Non-pigmented ciliary epithelial cell (primary cell): ENCODE measurements around the gene WIPF2.

Experiments used
- DNase-seq: peaks from one replicate; pipeline ENCODE4 v3.0.0-alpha.2; 2010; ENCODE audit warnings: low read depth

The WIPF2 gene

DNA sequence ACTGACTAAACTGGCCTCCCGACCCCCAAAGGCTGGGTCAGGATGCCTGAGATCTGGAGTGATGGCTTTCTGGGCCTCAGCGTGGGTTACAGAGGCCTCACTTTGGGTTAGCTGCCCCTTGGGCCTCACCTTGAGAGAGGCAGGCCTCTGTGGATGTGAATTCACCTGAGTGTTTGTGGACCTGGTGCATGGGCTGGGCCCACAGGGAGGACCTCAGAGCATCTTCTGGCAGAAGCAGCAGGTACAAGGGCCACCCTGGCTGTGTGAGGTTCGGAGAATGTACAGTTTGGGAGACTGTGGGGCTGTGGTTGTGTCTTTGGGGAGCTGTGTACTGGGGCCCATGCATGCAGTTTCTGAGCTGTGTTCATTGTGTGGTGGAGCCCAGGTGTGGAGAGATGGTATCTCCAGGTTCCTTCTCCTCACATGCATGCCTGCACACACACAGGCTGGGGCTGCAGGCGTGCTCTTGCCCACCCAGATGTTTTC, 108.2 kb downstream of the WIPF2 start:
- no peak for DNase-seq

DNA sequence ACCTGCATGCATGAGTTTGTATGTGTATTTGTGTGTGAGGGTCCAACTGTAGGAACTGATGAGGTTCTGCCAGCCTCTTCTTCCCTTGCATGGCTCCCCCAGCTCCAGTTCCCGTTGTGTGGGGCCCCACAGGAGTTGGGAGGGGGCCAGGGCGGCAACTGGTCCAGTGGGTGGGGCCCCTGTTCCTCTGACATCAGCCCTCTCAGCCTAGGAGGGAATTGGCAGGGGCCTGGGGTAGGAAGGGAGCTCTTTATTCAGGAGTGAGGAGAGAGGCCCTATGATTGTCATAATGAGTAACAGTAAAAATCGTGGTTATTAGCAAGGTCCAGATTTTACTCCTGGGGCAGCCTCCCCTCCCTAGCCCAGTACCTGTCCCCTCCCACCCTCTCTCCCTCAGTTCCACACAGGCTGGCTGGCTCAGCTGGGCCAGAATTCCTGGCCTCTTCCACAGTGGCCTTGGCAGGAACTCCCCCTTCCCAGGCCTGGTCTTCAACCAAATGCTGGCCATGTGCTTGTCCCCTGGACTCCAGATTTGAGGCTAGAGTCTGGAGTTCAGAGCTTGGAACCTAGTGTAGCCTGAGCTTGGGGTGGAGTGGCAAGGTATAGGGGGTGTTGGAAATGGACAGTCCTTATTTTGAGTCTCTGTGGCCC, 108.8 kb downstream of the WIPF2 start:
- no peak for DNase-seq

DNA sequence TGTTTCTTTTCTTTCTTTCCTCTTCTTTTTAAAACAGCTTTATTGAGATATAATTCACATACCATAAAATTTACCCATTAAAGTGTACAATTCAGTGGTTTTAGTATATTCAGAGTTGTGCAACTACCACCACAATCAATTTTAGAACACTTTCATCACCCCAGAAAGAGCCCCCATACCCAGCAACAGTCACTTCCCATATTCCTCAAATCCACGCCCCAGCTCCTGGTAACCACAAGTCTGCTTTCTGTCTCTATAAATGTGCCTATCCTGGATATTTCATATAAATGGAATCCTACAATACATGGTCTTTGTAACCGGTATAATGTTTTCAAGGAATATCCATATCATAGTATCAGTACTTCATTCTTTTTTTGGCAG, 109.3 kb downstream of the WIPF2 start:
- DNase-seq = no peak

DNA sequence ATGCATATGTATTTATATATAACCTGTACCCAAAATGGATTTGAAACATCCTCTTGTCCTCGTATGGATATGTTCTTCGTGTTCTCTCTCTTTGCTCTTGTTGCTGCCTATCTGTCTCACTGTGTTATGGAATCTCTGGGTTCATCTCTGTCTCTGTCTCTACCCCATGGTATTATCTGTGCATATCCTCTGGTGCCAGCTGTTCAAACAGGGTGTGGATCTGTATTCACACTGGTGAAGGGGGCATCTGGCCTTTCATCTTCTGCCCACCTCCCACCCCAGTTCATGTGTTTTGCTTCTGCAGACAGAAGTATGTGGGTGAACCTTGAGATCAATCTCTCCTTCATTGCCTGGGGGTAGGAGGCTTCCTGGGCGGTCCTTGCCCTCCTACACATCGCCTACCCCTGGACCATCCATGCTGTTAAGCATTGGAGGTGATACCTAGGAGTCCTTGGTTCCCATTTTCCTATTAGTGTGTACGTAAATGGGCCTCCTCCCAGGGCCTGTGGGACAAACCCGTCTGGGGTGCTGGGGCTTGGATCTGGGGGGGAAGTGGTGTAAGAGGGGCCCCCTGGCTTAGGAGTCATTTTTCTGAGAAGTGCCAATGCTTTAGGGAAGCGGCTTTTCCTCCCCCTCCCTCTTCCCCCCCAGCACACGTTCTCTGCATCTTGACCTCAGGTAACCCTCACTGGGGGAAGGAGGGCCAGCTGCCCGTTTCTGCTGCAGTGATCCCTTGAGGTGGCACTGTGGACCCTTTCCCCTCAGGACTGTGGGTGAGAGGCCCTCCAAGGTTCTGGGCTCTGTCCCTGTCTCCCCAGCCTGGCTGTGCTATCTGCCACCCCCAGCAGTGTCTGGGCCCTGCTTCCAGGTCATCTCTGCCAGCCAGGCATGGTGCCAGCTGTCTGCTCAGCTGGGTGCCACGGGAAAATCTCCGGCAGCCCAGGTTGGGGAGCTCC, 111.0 kb downstream of the WIPF2 start:
- no peak for DNase-seq

DNA sequence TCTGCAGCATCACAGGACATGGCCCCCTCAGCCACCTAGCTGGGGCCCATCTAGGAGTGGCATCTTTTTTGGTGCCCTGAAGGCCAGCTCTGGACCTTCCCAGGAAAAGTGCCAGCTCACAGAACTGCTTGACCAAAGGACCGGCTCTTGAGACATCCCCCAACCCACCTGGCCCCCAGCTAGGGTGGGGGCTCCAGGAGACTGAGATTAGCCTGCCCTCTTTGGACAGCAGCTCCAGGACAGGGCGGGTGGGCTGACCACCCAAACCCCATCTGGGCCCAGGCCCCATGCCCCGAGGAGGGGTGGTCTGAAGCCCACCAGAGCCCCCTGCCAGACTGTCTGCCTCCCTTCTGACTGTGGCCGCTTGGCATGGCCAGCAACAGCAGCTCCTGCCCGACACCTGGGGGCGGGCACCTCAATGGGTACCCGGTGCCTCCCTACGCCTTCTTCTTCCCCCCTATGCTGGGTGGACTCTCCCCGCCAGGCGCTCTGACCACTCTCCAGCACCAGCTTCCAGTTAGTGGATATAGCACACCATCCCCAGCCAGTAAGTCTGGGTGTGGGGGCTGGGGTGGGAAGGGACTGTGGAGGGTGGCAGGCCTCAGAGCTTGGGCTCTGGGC, 111.9 kb downstream of the WIPF2 start:
- DNase-seq = no peak

DNA sequence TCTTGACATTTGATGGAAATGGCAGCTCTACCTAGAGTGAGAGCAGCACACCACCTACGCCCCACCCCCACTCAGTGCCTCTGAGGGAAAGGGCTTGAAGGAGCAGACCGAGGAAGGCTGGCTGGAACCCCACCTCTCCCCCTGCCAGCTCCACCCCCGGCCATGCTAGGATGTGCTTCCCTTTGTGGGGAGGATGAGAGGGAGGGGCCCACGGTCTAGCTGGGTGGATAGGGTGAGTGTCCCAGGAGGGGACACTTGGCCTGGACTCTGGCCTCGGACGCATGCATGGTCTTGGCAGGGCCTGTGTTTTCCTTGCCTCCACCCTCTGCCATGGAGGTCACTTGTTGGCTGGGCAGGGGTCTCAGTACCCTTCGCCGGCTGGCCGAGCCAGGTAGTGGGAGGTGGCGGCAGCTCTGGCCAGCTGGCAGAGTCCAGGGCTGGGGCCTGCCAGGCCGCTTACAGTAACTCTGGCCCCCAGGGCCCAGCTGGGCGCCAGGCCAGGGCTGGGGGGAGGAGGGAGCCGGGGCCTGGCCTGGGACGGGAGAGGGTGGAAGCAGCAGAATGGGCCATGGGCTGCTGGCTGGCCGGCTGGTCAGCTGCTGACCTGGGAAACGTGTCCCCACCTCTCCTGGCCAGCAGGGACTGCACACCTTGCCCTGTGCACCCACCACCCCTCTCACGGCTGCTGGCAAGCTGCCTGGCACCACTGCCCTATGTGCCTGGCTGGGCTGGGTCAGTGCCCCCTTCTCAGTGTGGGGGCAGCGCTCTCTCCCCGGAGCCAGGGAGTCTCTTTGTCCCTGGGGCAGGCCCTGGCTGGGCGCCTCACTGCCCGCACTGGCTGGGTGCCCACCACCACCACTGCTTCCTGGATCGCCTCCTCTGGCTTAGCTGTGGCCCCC, 112.9 kb downstream of the WIPF2 start:
- DNase-seq = no peak
